A673 (cell line): ENCODE data around the gene PREX1. TPM values are rescaled to one million over a fixed set of nuclear protein-coding genes. Genes with fewer than 3 reads are reported as not detected.

ENCODE experiments used
- BruUV-seq: library from RNA; stranded (reverse); fragments of 400-500 nt; replicated peaks from 2 replicates; lab custom pipeline; 2021; lab: Mats Ljungman, UMichigan
- CTCF ChIA-PET: fragments of 300-600 bp; sonication (Branson Sonifier 250); formaldehyde crosslinking; loops from one replicate; lab custom pipeline; 2022; ENCODE audit warnings: antibody characterized with exemption; lab: Charles Lee
- POLR2A ChIA-PET: fragments of 300-600 bp; sonication (Branson Sonifier 250); formaldehyde crosslinking; loops from one replicate; lab custom pipeline; 2022; ENCODE audit warnings: antibody characterized with exemption; ENCODE audit not compliant: low non-redundant PET; lab: Charles Lee
- DNase-seq: peaks from one replicate; pipeline ENCODE4 v3.0.0-alpha.2; 2015; ENCODE audit warnings: low spot score
- H3K27ac ChIP-seq: fragments of 200-600 bp; sonication (generic); 2 replicates; pipeline ENCODE4 v1.5.1; 2016; ENCODE audit warnings: mixed run types, low read depth, mild to moderate bottlenecking, mixed read lengths, antibody characterized with exemption, low read length; ENCODE audit not compliant: poor library complexity, severe bottlenecking
- H3K27me3 ChIP-seq: fragments of 200-600 bp; sonication (generic); replicated peaks from 2 replicates; pipeline ENCODE4 v1.6.1; 2017; ENCODE audit warnings: mixed run types, low read depth, mild to moderate bottlenecking, mixed read lengths, antibody characterized with exemption, low read length; ENCODE audit not compliant: insufficient read depth, poor library complexity
- H3K36me3 ChIP-seq: fragments of 200-600 bp; sonication (generic); 2 replicates; pipeline ENCODE4 v1.6.1; 2016; ENCODE audit warnings: mixed run types, mild to moderate bottlenecking, mixed read lengths, antibody characterized with exemption, low read length; ENCODE audit not compliant: insufficient read depth, poor library complexity, severe bottlenecking
- H3K4me1 ChIP-seq: fragments of 200-600 bp; sonication (generic); 2 replicates; pipeline ENCODE4 v1.6.1; 2017; ENCODE audit warnings: mixed run types, mild to moderate bottlenecking, mixed read lengths, antibody characterized with exemption, low read length; ENCODE audit not compliant: insufficient read depth, poor library complexity, severe bottlenecking
- H3K4me3 ChIP-seq: fragments of 200-600 bp; sonication (generic); 2 replicates; pipeline ENCODE4 v1.5.1; 2016; ENCODE audit warnings: low read depth, mixed run types, mild to moderate bottlenecking, mixed read lengths, low read length; ENCODE audit not compliant: poor library complexity, severe bottlenecking
- H3K9me3 ChIP-seq: fragments of 200-600 bp; sonication (generic); 2 replicates; pipeline ENCODE4 v1.6.1; 2016; ENCODE audit warnings: mixed run types, low read depth, mild to moderate bottlenecking, mixed read lengths, antibody characterized with exemption, low read length; ENCODE audit not compliant: poor library complexity, severe bottlenecking
- CTCF ChIP-seq: fragments of 300-800, 200-600 bp; sonication (generic); conservative IDR thresholded peaks from 2 replicates; pipeline ENCODE4 v1.5.1; 2017; ENCODE audit warnings: low read depth, mild to moderate bottlenecking, antibody characterized with exemption, low read length, moderate library complexity, mixed read lengths
- EZH2 ChIP-seq: fragments of 200-600 bp; sonication (generic); IDR thresholded peaks from 2 replicates; pipeline ENCODE4 v1.6.1; 2017; ENCODE audit warnings: borderline replicate concordance, low read depth, mild to moderate bottlenecking, mixed read lengths, antibody characterized with exemption, low read length; ENCODE audit not compliant: poor library complexity, severe bottlenecking
- intact Hi-C: fragments of 100-400 bp; cut with micrococcal nuclease; formaldehyde crosslinking; loops from one replicate; pipeline ENCODE4 v1.10.0; 2022; ENCODE audit not compliant: unreplicated experiment
- total RNA-seq: library from RNA; stranded (reverse); gene quantifications from 2 replicates; pipeline ENCODE4 v1.2.3, GENCODE V29; 2021

The PREX1 gene
- total RNA-seq, 1 experiment from 2014 or later = 145 TPM

- Histone ChIP-seq H3K4me3 (no peak overlapping the region), H3K9me3 (no peaks in the 10 kb centered on the region), H3K4me1 (peaks cover 13% of the 10 kb centered on the region), H3K27me3 (no peaks in the 10 kb centered on the region), H3K27ac (no peak overlapping the region), H3K36me3 (no peaks in the 10 kb centered on the region)
- intact Hi-C loops = no loop called here
- POLR2A ChIA-PET = no interaction called here
- DNase-seq = no peak
- BruUV-seq = no TSS peak
- TF ChIP-seq EZH2 (no peak), CTCF (no peak)
- CTCF ChIA-PET = interaction anchor here (0.5 kb wide), 1 partner anchor 29 kb away, joined by 3 read pairs; no protein-coding TSS in a partner anchor
Observed at GRCh38 chr20:48618052-48618451, 209.7 kb downstream of the PREX1 start.

GRCh38 chr20:48617481-48617880 lies 210.3 kb downstream of the PREX1 start:
- H3K9me3 ChIP-seq = no peaks in the 10 kb centered on the region
- intact Hi-C loops = no loop called here
- no peak for DNase-seq
- H3K36me3 ChIP-seq = no peaks in the 10 kb centered on the region
- TF ChIP-seq EZH2 = no peak
- TF ChIP-seq CTCF = no peak
- H3K27ac ChIP-seq = no peak overlapping the region
- H3K4me3 ChIP-seq = no peak overlapping the region
- H3K27me3 ChIP-seq = no peaks in the 10 kb centered on the region
- H3K4me1 ChIP-seq = peaks cover 13% of the 10 kb centered on the region
- CTCF ChIA-PET = no interaction called here
- BruUV-seq = no TSS peak
- POLR2A ChIA-PET = no interaction called here

GRCh38 chr20:48616481-48616880 lies 211.3 kb downstream of the PREX1 start:
- ChIA-PET POLR2A (no interaction called here), CTCF (no interaction called here)
- intact Hi-C loops = no loop called here
- H3K27me3 ChIP-seq = no peaks in the 10 kb centered on the region
- BruUV-seq = no TSS peak
- H3K4me3 ChIP-seq = no peak overlapping the region
- H3K36me3 ChIP-seq = no peaks in the 10 kb centered on the region
- H3K27ac ChIP-seq = no peak overlapping the region
- TF ChIP-seq EZH2 (no peak), CTCF (no peak)
- no peak for DNase-seq
- H3K9me3 ChIP-seq = no peaks in the 10 kb centered on the region
- H3K4me1 ChIP-seq = peaks cover 13% of the 10 kb centered on the region
